GM23338 (cell line): ENCODE measurements around the gene TTC5. TPM values are rescaled to one million over a fixed set of nuclear protein-coding genes. Genes with fewer than 3 reads are reported as not detected.

Experiments
- ATAC-seq: fragments of 200-7000 bp; cut with Tn5 transposase; 3 replicates; pipeline ENCODE4 v1.9.1; 2020
- DNase-seq: peaks from one replicate; pipeline ENCODE4 v3.0.0-alpha.2; 2015; ENCODE audit warnings: low spot score
- H2AFZ ChIP-seq: fragments of 200-600 bp; sonication (generic); 2 replicates; pipeline ENCODE4 v1.8.0; 2016; ENCODE audit warnings: antibody characterized with exemption, mild to moderate bottlenecking, moderate library complexity
- H3F3A ChIP-seq: fragments of 200-600 bp; sonication (generic); replicated peaks from 2 replicates; pipeline ENCODE4 v1.8.0; 2017; ENCODE audit warnings: antibody characterized with exemption, mixed run types, low read depth
- H3K27ac ChIP-seq: fragments of 200-600 bp; sonication (generic); 2 replicates; pipeline ENCODE4 v1.6.1; 2016; ENCODE audit warnings: low read depth
- H3K27me3 ChIP-seq: fragments of 200-600 bp; sonication (generic); 2 replicates; pipeline ENCODE4 v1.8.0; 2016; ENCODE audit warnings: mild to moderate bottlenecking, mixed run types, moderate library complexity; ENCODE audit not compliant: insufficient read depth
- H3K36me3 ChIP-seq: fragments of 200-600 bp; sonication (generic); 2 replicates; pipeline ENCODE4 v1.8.0; 2016; ENCODE audit warnings: mild to moderate bottlenecking; ENCODE audit not compliant: insufficient read depth
- H3K4me1 ChIP-seq: fragments of 200-600 bp; sonication (generic); 2 replicates; pipeline ENCODE4 v1.8.0; 2016; ENCODE audit warnings: mild to moderate bottlenecking, moderate library complexity; ENCODE audit not compliant: insufficient read depth
- H3K4me2 ChIP-seq: fragments of 200-600 bp; sonication (generic); 2 replicates; pipeline ENCODE4 v1.7.1; 2017; ENCODE audit warnings: mixed run types
- H3K4me3 ChIP-seq: fragments of 200-600 bp; sonication (generic); 2 replicates; pipeline ENCODE4 v1.6.1; 2016; ENCODE audit warnings: mixed run types
- H3K79me2 ChIP-seq: fragments of 200-600 bp; sonication (generic); replicated peaks from 2 replicates; pipeline ENCODE4 v1.8.0; 2017; ENCODE audit warnings: mild to moderate bottlenecking; ENCODE audit not compliant: insufficient read depth
- H3K9me2 ChIP-seq: fragments of 200-600 bp; sonication (generic); 2 replicates; pipeline ENCODE4 v1.8.0; 2017; ENCODE audit not compliant: insufficient read depth
- H4K20me1 ChIP-seq: fragments of 200-600 bp; sonication (generic); replicated peaks from 2 replicates; pipeline ENCODE4 v1.8.0; 2017; ENCODE audit warnings: mild to moderate bottlenecking; ENCODE audit not compliant: insufficient read depth
- H3K27ac Mint-ChIP-seq: 2 replicates; pipeline ENCODE4 v1.8.0; 2020; ENCODE audit warnings: inconsistent platforms, mild to moderate bottlenecking, moderate library complexity, mixed read lengths
- H3K27me3 Mint-ChIP-seq: 3 replicates; pipeline ENCODE4 v1.8.0; 2022; ENCODE audit warnings: low read depth, mild to moderate bottlenecking, moderate library complexity, mixed read lengths, inconsistent platforms; ENCODE audit not compliant: insufficient read depth, poor library complexity
- H3K36me3 Mint-ChIP-seq: 3 replicates; pipeline ENCODE4 v1.8.0; 2021; ENCODE audit warnings: low read depth, mild to moderate bottlenecking, inconsistent platforms, moderate library complexity, mixed read lengths
- H3K4me1 Mint-ChIP-seq: 3 replicates; pipeline ENCODE4 v1.8.0; 2020; ENCODE audit warnings: mild to moderate bottlenecking, inconsistent platforms, mixed read lengths
- H3K4me3 Mint-ChIP-seq: 3 replicates; pipeline ENCODE4 v1.8.0; 2021; ENCODE audit warnings: moderate library complexity, mild to moderate bottlenecking, inconsistent platforms, mixed read lengths
- H3K9me3 Mint-ChIP-seq: 3 replicates; pipeline ENCODE4 v1.8.0; 2020; ENCODE audit warnings: moderate library complexity, mild to moderate bottlenecking, inconsistent platforms, mixed read lengths
- CTCF ChIP-seq, 2 experiments: fragments of 200-600 bp in 1 of 2; sonication (generic) in 1 of 2; conservative IDR thresholded peaks; 2 replicates each; pipeline versions ENCODE4 v1.5.1 to v1.6.1; 2016 to 2017; ENCODE audit warnings: antibody characterized with exemption in 2 of 2, low read depth in 2 of 2, mild to moderate bottlenecking in 2 of 2, moderate library complexity in 1 of 2
- ZNF462 ChIP-seq: fragments of 250-450 bp; sonication (Bioruptor Pico); IDR thresholded peaks from 2 replicates; pipeline ENCODE4 v1.5.0; 2020; ENCODE audit warnings: mild to moderate bottlenecking, moderate library complexity
- polyA plus RNA-seq: library from polyadenylated mRNA; unstranded; fragments of >200 nt; fragmentation: Nextera tagmentation; extraction: Ambion mirVana; gene quantifications from 2 replicates; pipeline ENCODE4 v1.2.1, GENCODE V29; 2016
- total RNA-seq: library from RNA; depleted of rRNA; stranded (reverse); fragments of >200 nt; shearing (Covaris generic); gene quantifications from 2 replicates; pipeline ENCODE4 v1.2.3, GENCODE V29; 2014

TTC5 gene
- total and polyA plus RNA-seq, 2 experiments from 2014 or later = 9.3 to 14.6 TPM

GRCh38 chr14:20327005-20327869 is 21.5 kb upstream of the TTC5 start:
- Histone ChIP-seq H3K9me2 (no peaks in the 10 kb centered on the region), H3K4me1 (peaks cover 16% of the 10 kb centered on the region), H2AFZ (no peak overlapping the region), H3K79me2 (peaks cover 96% of the 10 kb centered on the region), H3K27ac (peak overlapping the region; percentile 12; the same call in 1 of the 2 replicates), H4K20me1 (peaks cover 42% of the 10 kb centered on the region), H3F3A (peaks cover 2% of the 10 kb centered on the region; the same call in 1 of the 2 replicates), H3K4me3 (no peak overlapping the region), H3K36me3 (peaks cover 55% of the 10 kb centered on the region), H3K4me2 (no peak overlapping the region), H3K27me3 (no peaks in the 10 kb centered on the region)
- H3K4me3 Mint-ChIP-seq = peak overlapping the region; percentile 3; the same call in 1 of the 3 replicates
- peak; percentile 77 for DNase-seq
- no peak for TF ChIP-seq ZNF462 (CRISPR knock-in tag)
- peak; percentile 49 to 83 for TF ChIP-seq CTCF (conservative IDR thresholded peaks at IDR 0.05; ENCODE audit: low read depth in 2 of 2)
- H3K36me3 Mint-ChIP-seq = peaks cover 90% of the 10 kb centered on the region
- H3K27ac Mint-ChIP-seq = peak overlapping the region; percentile 14
- peaks cover 27% of the 10 kb centered on the region for H3K4me1 Mint-ChIP-seq
- H3K27me3 Mint-ChIP-seq = peaks cover 6% of the 10 kb centered on the region
- H3K9me3 Mint-ChIP-seq = no peaks in the 10 kb centered on the region
- ATAC-seq = no peak
